ENCODE data around the gene ZNF414.
A peak's percentile ranks its signal among the peaks of the same experiment; 100 is the strongest.
"Not testable (repeated sequence)": the region's sequence is repeated elsewhere in the genome, so short reads cannot be mapped to it uniquely, and the experiment has no call there.

ZNF414 gene

DNA sequence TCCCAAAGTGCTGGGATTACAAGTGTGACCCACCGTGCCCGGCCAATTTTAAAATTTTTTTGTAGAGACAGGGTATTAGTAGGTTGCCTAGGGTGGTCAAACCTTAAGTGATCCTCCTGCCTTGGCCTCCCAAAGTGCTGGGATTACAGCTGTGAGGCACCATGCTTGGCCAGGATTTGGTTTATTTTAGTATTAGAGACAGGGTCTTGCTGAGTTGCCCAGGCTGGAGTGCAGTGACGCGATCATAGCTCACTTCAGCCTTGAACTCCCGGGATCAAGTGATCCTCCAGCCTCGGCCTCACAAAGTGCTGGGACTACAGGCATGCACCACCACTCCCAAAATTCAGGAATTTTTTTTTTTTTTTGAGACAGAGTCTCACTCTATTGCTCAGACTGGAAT is 5.4 kb upstream of the ZNF414 start:
- DNase-seq (ENCODE audit: low read depth): no peak
- no peak overlapping the region for H3K4me3 ChIP-seq (ENCODE audit: low read length)
- TF ChIP-seq, protein P1, sequence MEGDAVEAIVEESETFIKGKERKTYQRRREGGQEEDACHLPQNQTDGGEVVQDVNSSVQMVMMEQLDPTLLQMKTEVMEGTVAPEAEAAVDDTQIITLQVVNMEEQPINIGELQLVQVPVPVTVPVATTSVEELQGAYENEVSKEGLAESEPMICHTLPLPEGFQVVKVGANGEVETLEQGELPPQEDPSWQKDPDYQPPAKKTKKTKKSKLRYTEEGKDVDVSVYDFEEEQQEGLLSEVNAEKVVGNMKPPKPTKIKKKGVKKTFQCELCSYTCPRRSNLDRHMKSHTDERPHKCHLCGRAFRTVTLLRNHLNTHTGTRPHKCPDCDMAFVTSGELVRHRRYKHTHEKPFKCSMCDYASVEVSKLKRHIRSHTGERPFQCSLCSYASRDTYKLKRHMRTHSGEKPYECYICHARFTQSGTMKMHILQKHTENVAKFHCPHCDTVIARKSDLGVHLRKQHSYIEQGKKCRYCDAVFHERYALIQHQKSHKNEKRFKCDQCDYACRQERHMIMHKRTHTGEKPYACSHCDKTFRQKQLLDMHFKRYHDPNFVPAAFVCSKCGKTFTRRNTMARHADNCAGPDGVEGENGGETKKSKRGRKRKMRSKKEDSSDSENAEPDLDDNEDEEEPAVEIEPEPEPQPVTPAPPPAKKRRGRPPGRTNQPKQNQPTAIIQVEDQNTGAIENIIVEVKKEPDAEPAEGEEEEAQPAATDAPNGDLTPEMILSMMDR (IDR thresholded peaks at IDR 0.05; ENCODE audit: insufficient read depth, low read depth, low read length, missing control alignments): no peak

GRCh38 chr19:8518536-8518935 is 4.6 kb upstream of the ZNF414 start:
- no peak overlapping the region for H3K4me3 ChIP-seq (ENCODE audit: low read length)
- TF ChIP-seq, protein P1 (IDR thresholded peaks at IDR 0.05; ENCODE audit: insufficient read depth, low read depth, low read length, missing control alignments): no peak
- no peak for DNase-seq (ENCODE audit: low read depth)

- no peak overlapping the region for H3K4me3 ChIP-seq (ENCODE audit: low read length)
- no peak for DNase-seq (ENCODE audit: low read depth)
- TF ChIP-seq, protein P1 (IDR thresholded peaks at IDR 0.05; ENCODE audit: insufficient read depth, low read depth, low read length, missing control alignments): no peak
Observed at GRCh38 chr19:8517551-8518442, 3.8 kb upstream of the ZNF414 start.

GRCh38 chr19:8515317-8515716 is 1.4 kb upstream of the ZNF414 start:
- no peak overlapping the region for H3K4me3 ChIP-seq (ENCODE audit: low read length)

GRCh38 chr19:8514505-8515009 is 590 bp upstream of the ZNF414 start:
- peak overlapping the region; percentile 61 for H3K4me3 ChIP-seq (ENCODE audit: low read length)
- DNase-seq (ENCODE audit: low read depth): not testable (repeated sequence)

More at GRCh38 chr19:8515317-8515716, 1.4 kb upstream of the ZNF414 start:
- TF ChIP-seq, protein P1 (IDR thresholded peaks at IDR 0.05; ENCODE audit: insufficient read depth, low read depth, low read length, missing control alignments): no peak
- DNase-seq (ENCODE audit: low read depth): no peak

GRCh38 chr19:8513036-8513686 is 806 bp downstream of the ZNF414 start:
- TF ChIP-seq, protein P1 (IDR thresholded peaks at IDR 0.05; ENCODE audit: insufficient read depth, low read depth, low read length, missing control alignments): peak; percentile 11
- DNase-seq (ENCODE audit: low read depth): no peak
- peak overlapping the region; percentile 61 for H3K4me3 ChIP-seq (ENCODE audit: low read length)
